ENCODE results near the gene ARFGAP2. TPM values are rescaled to one million over a fixed set of nuclear protein-coding genes. Genes with fewer than 3 reads are reported as not detected.

The ARFGAP2 gene
- total RNA-seq, 1 experiment from 2014 or later: 122 TPM

DNA sequence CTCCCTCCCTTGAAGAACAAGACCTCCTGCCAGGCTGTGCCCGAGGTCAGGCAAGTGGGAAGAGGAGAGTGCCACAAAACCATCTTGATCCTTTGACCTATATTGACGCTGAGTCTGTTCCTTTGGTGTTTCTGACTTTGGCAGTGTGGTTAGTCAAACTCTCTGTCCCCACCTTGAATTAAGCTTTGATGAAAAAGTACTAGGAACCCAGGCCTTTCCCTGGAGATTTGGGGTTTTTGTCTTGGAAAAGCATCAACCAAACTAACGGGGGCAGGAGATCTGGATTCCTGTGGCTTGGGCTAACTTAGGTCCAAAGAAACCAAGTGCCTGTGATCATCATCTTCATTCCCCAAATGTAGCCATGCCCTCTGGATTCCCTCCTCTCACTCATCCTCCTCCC is 40.4 kb downstream of the ARFGAP2 start:
- Histone ChIP-seq H3K79me2 (ENCODE audit: low read depth) (no peaks in the 10 kb centered on the region), H3K27me3 (ENCODE audit: insufficient read depth, low read depth) (no peaks in the 10 kb centered on the region), H3K9me2 (ENCODE audit: insufficient read depth) (no peaks in the 10 kb centered on the region), H3K4me2 (no peak overlapping the region), H3K4me3 (no peak overlapping the region), H3K4me1 (replicated peaks; ENCODE audit: insufficient read depth) (no peaks in the 10 kb centered on the region), H3F3A (ENCODE audit: insufficient read depth, low read depth) (no peaks in the 10 kb centered on the region; the same call in 1 of the 2 replicates), H4K20me1 (ENCODE audit: insufficient read depth) (no peaks in the 10 kb centered on the region), H3K27ac (no peak overlapping the region), H3K9me3 (ENCODE audit: insufficient read depth, low read depth) (no peaks in the 10 kb centered on the region), H2AFZ (no peak overlapping the region), H3K36me3 (ENCODE audit: low read depth) (peaks cover 4% of the 10 kb centered on the region; the same call in 1 of the 2 replicates)
- intact Hi-C loops (cut with micrococcal nuclease; ENCODE audit: unreplicated experiment): no loop called here
- no TSS peak for BruUV-seq (replicated peaks)
- ChIA-PET POLR2A (ENCODE audit: unreplicated experiment) (no interaction called here), CTCF (no interaction called here)
- DNase-seq: no peak
- TF ChIP-seq, protein P1, sequence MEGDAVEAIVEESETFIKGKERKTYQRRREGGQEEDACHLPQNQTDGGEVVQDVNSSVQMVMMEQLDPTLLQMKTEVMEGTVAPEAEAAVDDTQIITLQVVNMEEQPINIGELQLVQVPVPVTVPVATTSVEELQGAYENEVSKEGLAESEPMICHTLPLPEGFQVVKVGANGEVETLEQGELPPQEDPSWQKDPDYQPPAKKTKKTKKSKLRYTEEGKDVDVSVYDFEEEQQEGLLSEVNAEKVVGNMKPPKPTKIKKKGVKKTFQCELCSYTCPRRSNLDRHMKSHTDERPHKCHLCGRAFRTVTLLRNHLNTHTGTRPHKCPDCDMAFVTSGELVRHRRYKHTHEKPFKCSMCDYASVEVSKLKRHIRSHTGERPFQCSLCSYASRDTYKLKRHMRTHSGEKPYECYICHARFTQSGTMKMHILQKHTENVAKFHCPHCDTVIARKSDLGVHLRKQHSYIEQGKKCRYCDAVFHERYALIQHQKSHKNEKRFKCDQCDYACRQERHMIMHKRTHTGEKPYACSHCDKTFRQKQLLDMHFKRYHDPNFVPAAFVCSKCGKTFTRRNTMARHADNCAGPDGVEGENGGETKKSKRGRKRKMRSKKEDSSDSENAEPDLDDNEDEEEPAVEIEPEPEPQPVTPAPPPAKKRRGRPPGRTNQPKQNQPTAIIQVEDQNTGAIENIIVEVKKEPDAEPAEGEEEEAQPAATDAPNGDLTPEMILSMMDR (conservative IDR thresholded peaks at IDR 0.05): no peak
- no peak for TF ChIP-seq EZH2 (IDR thresholded peaks at IDR 0.05; ENCODE audit: low read depth)

DNA sequence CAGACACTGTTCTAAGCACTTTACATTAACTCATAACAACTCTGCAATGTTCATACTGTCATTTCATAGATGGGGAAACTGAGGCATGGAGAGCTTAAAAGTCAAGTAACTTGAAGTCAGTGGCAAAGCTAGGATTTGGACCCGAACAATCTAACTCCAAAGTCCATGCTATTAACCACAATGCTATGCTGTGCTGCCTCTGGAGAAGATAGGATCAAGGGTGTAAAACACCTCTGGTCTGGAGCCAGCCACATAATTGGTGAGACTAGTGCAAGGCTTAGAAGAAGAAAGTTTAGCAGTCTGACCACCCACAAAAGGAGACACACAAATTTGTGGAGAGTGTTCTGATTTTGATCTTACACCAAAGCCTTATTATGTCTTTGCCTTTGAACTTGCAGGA is 43.7 kb downstream of the ARFGAP2 start:
- Histone ChIP-seq H3K9me2 (ENCODE audit: insufficient read depth) (no peaks in the 10 kb centered on the region), H3K27ac (no peak overlapping the region), H3F3A (ENCODE audit: insufficient read depth, low read depth) (no peaks in the 10 kb centered on the region; the same call in 1 of the 2 replicates), H3K4me3 (no peak overlapping the region), H3K79me2 (ENCODE audit: low read depth) (no peaks in the 10 kb centered on the region), H3K4me2 (no peak overlapping the region), H3K36me3 (ENCODE audit: low read depth) (peaks cover 1% of the 10 kb centered on the region; the same call in 1 of the 2 replicates), H4K20me1 (ENCODE audit: insufficient read depth) (no peaks in the 10 kb centered on the region), H3K27me3 (ENCODE audit: insufficient read depth, low read depth) (no peaks in the 10 kb centered on the region), H2AFZ (no peak overlapping the region), H3K9me3 (ENCODE audit: insufficient read depth, low read depth) (no peaks in the 10 kb centered on the region), H3K4me1 (replicated peaks; ENCODE audit: insufficient read depth) (no peaks in the 10 kb centered on the region)
- TF ChIP-seq, protein P1 (conservative IDR thresholded peaks at IDR 0.05): no peak
- TF ChIP-seq EZH2 (IDR thresholded peaks at IDR 0.05; ENCODE audit: low read depth): no peak
- intact Hi-C loops (cut with micrococcal nuclease; ENCODE audit: unreplicated experiment): no loop called here
- DNase-seq: no peak
- CTCF ChIA-PET: no interaction called here
- POLR2A ChIA-PET (ENCODE audit: unreplicated experiment): no interaction called here
- no TSS peak for BruUV-seq (replicated peaks)

DNA sequence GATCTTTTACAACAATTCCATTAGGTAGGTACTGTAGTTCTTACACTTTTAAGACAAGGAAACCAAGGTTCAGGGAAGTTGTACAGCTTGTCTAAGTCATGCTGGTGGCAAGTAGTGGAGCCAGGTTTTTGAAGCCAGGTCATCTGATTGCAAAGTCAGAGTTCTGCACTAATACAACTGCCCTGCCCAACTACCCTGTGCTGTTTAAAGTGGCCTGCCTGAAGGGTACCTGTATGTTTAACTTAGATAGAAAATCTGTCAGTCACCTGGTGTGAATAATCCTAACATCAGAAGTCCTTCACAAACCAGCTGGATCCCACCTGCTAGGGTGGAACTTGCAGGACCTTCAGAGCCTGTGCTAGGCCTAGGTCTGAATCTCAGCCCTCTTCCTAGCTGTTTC is 44.2 kb downstream of the ARFGAP2 start:
- Histone ChIP-seq H3K4me2 (no peak overlapping the region), H3K27ac (no peak overlapping the region), H3K79me2 (ENCODE audit: low read depth) (no peaks in the 10 kb centered on the region), H2AFZ (no peak overlapping the region), H3F3A (ENCODE audit: insufficient read depth, low read depth) (no peaks in the 10 kb centered on the region; the same call in 1 of the 2 replicates), H3K36me3 (ENCODE audit: low read depth) (no peaks in the 10 kb centered on the region), H3K4me3 (no peak overlapping the region), H3K27me3 (ENCODE audit: insufficient read depth, low read depth) (no peaks in the 10 kb centered on the region), H3K9me3 (ENCODE audit: insufficient read depth, low read depth) (no peaks in the 10 kb centered on the region), H3K4me1 (replicated peaks; ENCODE audit: insufficient read depth) (no peaks in the 10 kb centered on the region), H3K9me2 (ENCODE audit: insufficient read depth) (no peaks in the 10 kb centered on the region), H4K20me1 (ENCODE audit: insufficient read depth) (no peaks in the 10 kb centered on the region)
- ChIA-PET POLR2A (ENCODE audit: unreplicated experiment) (interaction anchor here (0.7 kb wide), 1 partner anchor 14 kb away, joined by 6 read pairs; no protein-coding TSS in a partner anchor), CTCF (no interaction called here)
- intact Hi-C loops (cut with micrococcal nuclease; ENCODE audit: unreplicated experiment): no loop called here
- no TSS peak for BruUV-seq (replicated peaks)
- DNase-seq: no peak
- TF ChIP-seq EZH2 (IDR thresholded peaks at IDR 0.05; ENCODE audit: low read depth): no peak
- TF ChIP-seq, protein P1 (conservative IDR thresholded peaks at IDR 0.05): no peak
